C4-2B (cell line): ENCODE measurements around the gene KLF17.

Source experiments
- H3K27ac ChIP-seq: fragments of 450-650 bp; 2 replicates; pipeline ENCODE4 v1.5.1; 2017
- CTCF ChIP-seq: fragments of 450-650 bp; conservative IDR thresholded peaks from 2 replicates; pipeline ENCODE4 v1.5.1; 2017; ENCODE audit warnings: mild to moderate bottlenecking
- ZFX ChIP-seq: fragments of 450-650 bp; IDR thresholded peaks from 2 replicates; pipeline ENCODE4 v1.6.1; 2017

KLF17 gene

GRCh38 chr1:44077421-44077820 is 41.2 kb upstream of the KLF17 start:
- H3K27ac ChIP-seq: no peak overlapping the region
- no peak for TF ChIP-seq CTCF
- TF ChIP-seq ZFX: no peak

GRCh38 chr1:44078104-44078503 is 40.5 kb upstream of the KLF17 start:
- no peak overlapping the region for H3K27ac ChIP-seq
- TF ChIP-seq CTCF (no peak), ZFX (no peak)

GRCh38 chr1:44079566-44079965 is 39.1 kb upstream of the KLF17 start:
- no peak overlapping the region for H3K27ac ChIP-seq
- TF ChIP-seq CTCF (no peak), ZFX (no peak)

GRCh38 chr1:44084998-44085675 is 33.5 kb upstream of the KLF17 start:
- no peak overlapping the region for H3K27ac ChIP-seq
- no peak for TF ChIP-seq ZFX
- no peak for TF ChIP-seq CTCF

- no peak for TF ChIP-seq CTCF
- no peak for TF ChIP-seq ZFX
Observed at GRCh38 chr1:44086692-44087474, 31.7 kb upstream of the KLF17 start.

GRCh38 chr1:44089371-44090048 is 29.1 kb upstream of the KLF17 start:
- H3K27ac ChIP-seq: no peak overlapping the region
- no peak for TF ChIP-seq CTCF
- no peak for TF ChIP-seq ZFX

More at GRCh38 chr1:44086692-44087474, 31.7 kb upstream of the KLF17 start:
- no peak overlapping the region for H3K27ac ChIP-seq
